ENCODE results near the gene FAM114A2.

GRCh38 chr5:154002511-154003020, 36.1 kb downstream of the FAM114A2 start:
- TF ChIP-seq CTCF (IDR thresholded peaks at IDR 0.05; ENCODE audit: poor library complexity, severe bottlenecking) (no peak), POLR2AphosphoS5 (IDR thresholded peaks at IDR 0.05) (no peak)
